ENCODE results near the gene CFAP100. TPM values are rescaled to one million over a fixed set of nuclear protein-coding genes. Genes with fewer than 3 reads are reported as not detected.

CFAP100 gene
- total RNA-seq, 1 donor from 2014 or later: not detected

- no peaks in the 10 kb centered on the region for H3K36me3 Mint-ChIP-seq
- Histone ChIP-seq H4K20me1 (ENCODE audit: low read depth) (no peaks in the 10 kb centered on the region), H3K4me2 (no peak overlapping the region), H3K9ac (no peak overlapping the region), H3K4me1 (peaks cover 5% of the 10 kb centered on the region), H3K36me3 (no peaks in the 10 kb centered on the region), H3K27me3 (no peaks in the 10 kb centered on the region), H3K9me3 (ENCODE audit: low read depth) (no peaks in the 10 kb centered on the region), H3K4me3 (no peak overlapping the region), H2AFZ (replicated peaks) (no peak overlapping the region), H3K27ac (no peak overlapping the region), H3K79me2 (ENCODE audit: low read depth) (no peaks in the 10 kb centered on the region), H3F3A (ENCODE audit: low read depth) (no peaks in the 10 kb centered on the region)
- TF ChIP-seq EZH2phosphoT487 (IDR thresholded peaks at IDR 0.05): no peak
- no peak for TF ChIP-seq EZH2 (IDR thresholded peaks at IDR 0.05)
- TF ChIP-seq CTCF (IDR thresholded peaks at IDR 0.05): no peak
- H3K4me3 Mint-ChIP-seq: no peak overlapping the region
- H3K4me1 Mint-ChIP-seq: peaks cover 5% of the 10 kb centered on the region
- peaks cover 6% of the 10 kb centered on the region for H3K9me3 Mint-ChIP-seq
- H3K27ac Mint-ChIP-seq: no peak overlapping the region
- peaks cover 2% of the 10 kb centered on the region for H3K27me3 Mint-ChIP-seq (ENCODE audit: insufficient read depth, low read depth)
- DNase-seq (ENCODE audit: low spot score): no peak
These were observed 12.7 kb upstream of the CFAP100 start for GRCh38 chr3:126381966-126382365.

- Histone ChIP-seq H3K4me2 (peak overlapping the region; percentile 59), H3K4me1 (peaks cover 4% of the 10 kb centered on the region), H3K9ac (no peak overlapping the region), H3K79me2 (ENCODE audit: low read depth) (no peaks in the 10 kb centered on the region), H3F3A (ENCODE audit: low read depth) (peaks cover 6% of the 10 kb centered on the region), H3K27me3 (peaks cover 53% of the 10 kb centered on the region), H3K9me3 (ENCODE audit: low read depth) (no peaks in the 10 kb centered on the region), H4K20me1 (ENCODE audit: low read depth) (no peaks in the 10 kb centered on the region), H3K4me3 (peak overlapping the region; percentile 24), H2AFZ (replicated peaks) (peak overlapping the region; percentile 72), H3K36me3 (no peaks in the 10 kb centered on the region), H3K27ac (no peak overlapping the region)
- H3K36me3 Mint-ChIP-seq: no peaks in the 10 kb centered on the region
- TF ChIP-seq CTCF (IDR thresholded peaks at IDR 0.05) (peak; percentile 89), EZH2 (IDR thresholded peaks at IDR 0.05) (peak; percentile 47), EZH2phosphoT487 (IDR thresholded peaks at IDR 0.05) (no peak)
- peaks cover 12% of the 10 kb centered on the region for H3K4me1 Mint-ChIP-seq
- peaks cover 8% of the 10 kb centered on the region for H3K27me3 Mint-ChIP-seq (ENCODE audit: insufficient read depth, low read depth)
- peak; percentile 97 for DNase-seq (ENCODE audit: low spot score)
- no peaks in the 10 kb centered on the region for H3K9me3 Mint-ChIP-seq
- no peak overlapping the region for H3K4me3 Mint-ChIP-seq
- H3K27ac Mint-ChIP-seq: peak overlapping the region; percentile 84
These were observed 5.5 kb upstream of the CFAP100 start for GRCh38 chr3:126389112-126389793.

- Histone ChIP-seq H3K79me2 (ENCODE audit: low read depth) (no peaks in the 10 kb centered on the region), H3F3A (ENCODE audit: low read depth) (peaks cover 6% of the 10 kb centered on the region), H3K9me3 (ENCODE audit: low read depth) (no peaks in the 10 kb centered on the region), H3K36me3 (no peaks in the 10 kb centered on the region), H3K4me3 (no peak overlapping the region), H3K4me1 (peaks cover 7% of the 10 kb centered on the region), H4K20me1 (ENCODE audit: low read depth) (no peaks in the 10 kb centered on the region), H3K27me3 (peaks cover 57% of the 10 kb centered on the region), H2AFZ (replicated peaks) (peak overlapping the region; percentile 72), H3K4me2 (peak overlapping the region; percentile 50), H3K27ac (no peak overlapping the region), H3K9ac (no peak overlapping the region)
- peaks cover 15% of the 10 kb centered on the region for H3K4me1 Mint-ChIP-seq
- TF ChIP-seq EZH2phosphoT487 (IDR thresholded peaks at IDR 0.05) (no peak), CTCF (IDR thresholded peaks at IDR 0.05) (no peak), EZH2 (IDR thresholded peaks at IDR 0.05) (no peak)
- H3K27ac Mint-ChIP-seq: peak overlapping the region; percentile 84
- H3K9me3 Mint-ChIP-seq: no peaks in the 10 kb centered on the region
- no peak overlapping the region for H3K4me3 Mint-ChIP-seq
- no peak for DNase-seq (ENCODE audit: low spot score)
- no peaks in the 10 kb centered on the region for H3K36me3 Mint-ChIP-seq
- H3K27me3 Mint-ChIP-seq (ENCODE audit: insufficient read depth, low read depth): peaks cover 6% of the 10 kb centered on the region
These were observed 4.9 kb upstream of the CFAP100 start for GRCh38 chr3:126389794-126390146.

Measured in neural progenitor cell (in vitro differentiated cells).